HCT116 (cell line): ENCODE data around the gene AXDND1. TPM values are rescaled to one million over a fixed set of nuclear protein-coding genes. Genes with fewer than 3 reads are reported as not detected.
"Not testable (repeated sequence)": the region's sequence is repeated elsewhere in the genome, so short reads cannot be mapped to it uniquely, and the experiment has no call there.

Experiments
- ATAC-seq: fragments of 200-7000 bp; cut with Tn5 transposase; 2 replicates; pipeline ENCODE4 v1.9.1; 2020; ENCODE audit warnings: mild to moderate bottlenecking, moderate library complexity
- BruUV-seq: library from RNA; stranded (reverse); fragments of 400-500 nt; replicated peaks from 2 replicates; lab custom pipeline; 2021; lab: Mats Ljungman, UMichigan
- CTCF ChIA-PET: fragments of 300-600 bp; sonication (Branson Sonifier 250); formaldehyde crosslinking; loops from one replicate; lab custom pipeline; 2021; ENCODE audit warnings: antibody characterized with exemption; lab: Charles Lee
- POLR2A ChIA-PET: fragments of 300-600, 350-600 bp; sonication (Branson Sonifier 250); formaldehyde crosslinking; loops from one replicate; lab custom pipeline; 2021; ENCODE audit warnings: antibody characterized with exemption; lab: Charles Lee
- RAD21 ChIA-PET, 2 experiments: fragments of 300-600 bp; sonication (Branson Sonifier 250); formaldehyde crosslinking; loops; one replicate each; lab custom pipeline; 2023; ENCODE audit warnings: low total read pairs in 2 of 2; ENCODE audit not compliant: uncharacterized antibody in 2 of 2, unreplicated experiment in 2 of 2, low non-redundant PET in 1 of 2; lab: Charles Lee
- DNase-seq: peaks from one replicate; pipeline ENCODE4 v3.0.0-alpha.2; 2010; ENCODE audit warnings: low read depth, low spot score
- H2AFZ ChIP-seq: fragments of 200-600 bp; shearing (Covaris generic), sonication (generic); 2 replicates; pipeline ENCODE4 v1.6.1; 2017; ENCODE audit warnings: low read depth, mixed run types, mixed read lengths, antibody characterized with exemption, low read length; ENCODE audit not compliant: poor library complexity, severe bottlenecking
- H3K27ac ChIP-seq: 2 replicates; pipeline ENCODE4 v1.5.1; 2012; ENCODE audit warnings: low read depth, low read length
- H3K27me3 ChIP-seq: fragments of 200-600 bp; sonication (generic); 2 replicates; pipeline ENCODE4 v1.6.1; 2016; ENCODE audit warnings: mixed run types, low read length, mixed read lengths; ENCODE audit not compliant: insufficient read depth
- H3K36me3 ChIP-seq, 2 experiments: fragments of 200-500 bp in 1 of 2; fragments of 200-600 bp in 1 of 2; sonication (Bioruptor generic) in 1 of 2; sonication (generic) in 1 of 2; 2 replicates each; pipeline versions ENCODE4 v1.5.1 to v1.6.1; 2014 to 2016; ENCODE audit warnings: low read length in 2 of 2, inconsistent platforms in 1 of 2, mixed read lengths in 1 of 2, mixed run types in 1 of 2; ENCODE audit not compliant: insufficient read depth in 2 of 2, control insufficient read depth in 1 of 2
- H3K4me1 ChIP-seq, 2 experiments: fragments of 200-600 bp in 1 of 2; sonication (generic) in 1 of 2; 2 replicates each; pipeline versions ENCODE4 v1.5.1 to v1.6.1; 2012 to 2017; ENCODE audit warnings: low read length in 2 of 2, inconsistent platforms in 1 of 2, mild to moderate bottlenecking in 1 of 2, mixed read lengths in 1 of 2, mixed run types in 1 of 2, moderate library complexity in 1 of 2; ENCODE audit not compliant: insufficient read depth in 2 of 2, control insufficient read depth in 1 of 2
- H3K4me2 ChIP-seq: fragments of 200-600 bp; sonication (generic); 2 replicates; pipeline ENCODE4 v1.6.1; 2017; ENCODE audit warnings: mixed run types, low read length, mixed read lengths
- H3K4me3 ChIP-seq, 2 experiments: fragments of 200-600 bp in 1 of 2; sonication (generic) in 1 of 2; replicated peaks in 1 of 2; 2 replicates each; pipeline ENCODE4 v1.5.1; 2011 to 2016; ENCODE audit warnings: low read length in 2 of 2, control low read depth in 1 of 2, low read depth in 1 of 2, mild to moderate bottlenecking in 1 of 2, mixed read lengths in 1 of 2, mixed run types in 1 of 2
- H3K79me2 ChIP-seq: fragments of 200-600 bp; sonication (generic); 2 replicates; pipeline ENCODE4 v1.6.1; 2017; ENCODE audit warnings: mild to moderate bottlenecking, mixed run types, low read length, moderate library complexity, mixed read lengths; ENCODE audit not compliant: insufficient read depth
- H3K9ac ChIP-seq: fragments of 200-600 bp; sonication (generic); 2 replicates; pipeline ENCODE4 v1.6.1; 2016; ENCODE audit warnings: low read length, mixed read lengths
- H3K9me2 ChIP-seq: fragments of 200-600 bp; sonication (generic), shearing (Covaris generic); 2 replicates; pipeline ENCODE4 v1.6.1; 2017; ENCODE audit warnings: mixed run types, mild to moderate bottlenecking, moderate library complexity; ENCODE audit not compliant: insufficient read depth
- H3K9me3 ChIP-seq, 2 experiments: fragments of 200-500 bp in 1 of 2; fragments of 200-600 bp in 1 of 2; sonication (Bioruptor generic) in 1 of 2; sonication (generic) in 1 of 2; 2 replicates each; pipeline ENCODE4 v1.6.1; 2014 to 2017; ENCODE audit warnings: low read length in 2 of 2, mixed read lengths in 2 of 2, inconsistent platforms in 1 of 2, low read depth in 1 of 2, mild to moderate bottlenecking in 1 of 2, mixed run types in 1 of 2, moderate library complexity in 1 of 2; ENCODE audit not compliant: control insufficient read depth in 1 of 2, insufficient read depth in 1 of 2
- H4K20me1 ChIP-seq: fragments of 200-600 bp; sonication (generic), shearing (Covaris generic); 2 replicates; pipeline ENCODE4 v1.6.1; 2017; ENCODE audit warnings: mixed run types, mild to moderate bottlenecking, moderate library complexity; ENCODE audit not compliant: insufficient read depth
- EZH2phosphoT487 ChIP-seq: fragments of 200-600 bp; IDR thresholded peaks from 2 replicates; pipeline ENCODE4 v1.6.1; 2018; ENCODE audit warnings: antibody characterized with exemption, borderline replicate concordance
- JUND ChIP-seq: IDR thresholded peaks from 2 replicates; pipeline ENCODE4 v1.6.1; 2012
- SRF ChIP-seq: IDR thresholded peaks from 2 replicates; pipeline ENCODE4 v1.6.1; 2012; ENCODE audit warnings: low read depth
- TCF7L2 ChIP-seq: IDR thresholded peaks from 2 replicates; pipeline ENCODE4 v1.7.0; 2011; ENCODE audit warnings: borderline replicate concordance, inconsistent platforms; ENCODE audit not compliant: insufficient read depth, insufficient read length; ENCODE audit errors: extremely low read depth
- YY1 ChIP-seq: IDR thresholded peaks from 2 replicates; pipeline ENCODE4 v1.6.1; 2011; ENCODE audit warnings: low read length, low read depth, moderate library complexity, mild to moderate bottlenecking; ENCODE audit not compliant: insufficient replicate concordance; ENCODE audit errors: extremely low read depth
- intact Hi-C: fragments of 100-400 bp; cut with micrococcal nuclease; formaldehyde crosslinking; loops from 2 replicates; pipeline ENCODE4 v1.10.0; 2022
- total RNA-seq: library from RNA; stranded (reverse); gene quantifications from one replicate; pipeline ENCODE4 v1.2.1, GENCODE V29; 2021; ENCODE audit not compliant: unreplicated experiment
- TF ChIP-seq, protein P1 (sequence below): IDR thresholded peaks from 2 replicates; pipeline ENCODE4 v1.6.1; 2012; ENCODE audit warnings: low read depth

AXDND1 gene
- total RNA-seq, 1 experiment from 2014 or later = 2.3 TPM

DNA sequence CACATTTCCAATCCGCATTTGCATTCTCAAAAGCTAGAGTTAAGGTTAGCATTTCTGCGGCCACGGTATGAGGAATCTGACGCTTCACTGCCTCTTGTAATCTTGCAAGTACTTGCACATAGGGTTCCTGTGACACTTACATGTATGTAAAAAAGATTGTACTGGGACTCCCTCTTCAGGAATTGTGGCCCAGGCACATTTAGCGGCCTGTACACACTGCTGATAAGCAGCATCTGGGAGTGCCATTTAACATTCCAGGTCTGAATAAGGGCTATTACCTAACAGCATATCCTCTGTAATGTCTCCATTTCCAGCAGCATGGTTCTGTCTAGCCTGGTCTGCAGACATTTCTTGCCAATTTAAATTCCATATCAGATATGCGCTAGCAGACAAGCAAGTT is 75.7 kb downstream of the AXDND1 start:
- Histone ChIP-seq H3K4me3 (no peak overlapping the region), H2AFZ (no peak overlapping the region), H3K4me1 (no peaks in the 10 kb centered on the region), H3K9me3 (no peaks in the 10 kb centered on the region), H4K20me1 (no peaks in the 10 kb centered on the region), H3K27me3 (no peaks in the 10 kb centered on the region), H3K79me2 (no peaks in the 10 kb centered on the region), H3K36me3 (no peaks in the 10 kb centered on the region), H3K9ac (no peak overlapping the region), H3K4me2 (no peak overlapping the region), H3K27ac (no peak overlapping the region), H3K9me2 (no peaks in the 10 kb centered on the region)
- BruUV-seq = no TSS peak
- DNase-seq (no peak), ATAC-seq (no peak)
- intact Hi-C loops = loop anchor here (10.0 kb wide), 1 partner anchor 367 kb away; no protein-coding TSS in a partner anchor
- ChIA-PET RAD21 (no interaction called here), CTCF (no interaction called here), POLR2A (no interaction called here)
- TF ChIP-seq YY1 (no peak), SRF (no peak), JUND (no peak)

DNA sequence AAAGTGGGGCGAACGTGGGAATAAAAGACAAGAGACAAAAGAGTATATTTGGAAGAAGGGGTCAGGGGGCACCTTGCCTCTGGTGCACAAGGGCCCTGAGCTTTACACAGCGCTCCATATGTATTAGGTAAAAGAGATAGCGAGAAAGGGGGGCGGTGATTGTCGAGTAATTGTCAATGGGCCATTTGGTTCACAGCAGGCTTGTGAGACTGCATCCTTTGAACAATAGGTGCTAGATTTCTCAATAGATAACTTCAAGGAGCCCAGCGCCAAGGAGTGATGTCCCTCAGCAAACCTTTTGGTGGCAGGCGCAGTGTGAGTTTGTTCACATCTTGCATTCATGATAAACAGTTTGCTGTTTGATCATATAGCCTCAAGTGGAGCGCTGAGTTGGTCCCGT is 77.1 kb downstream of the AXDND1 start:
- RAD21 ChIA-PET, H3K4me3 ChIP-seq, H3K4me2 ChIP-seq, CTCF ChIA-PET, H3K79me2 ChIP-seq, DNase-seq, H3K36me3 ChIP-seq, H3K27me3 ChIP-seq, H4K20me1 ChIP-seq, H3K4me1 ChIP-seq, BruUV-seq, H3K27ac ChIP-seq, H3K9me3 ChIP-seq, H3K9ac ChIP-seq, H3K9me2 ChIP-seq, POLR2A ChIA-PET, H2AFZ ChIP-seq, ATAC-seq: not testable (repeated sequence)
- intact Hi-C loops = loop anchor here (10.0 kb wide), 1 partner anchor 368 kb away; no protein-coding TSS in a partner anchor

DNA sequence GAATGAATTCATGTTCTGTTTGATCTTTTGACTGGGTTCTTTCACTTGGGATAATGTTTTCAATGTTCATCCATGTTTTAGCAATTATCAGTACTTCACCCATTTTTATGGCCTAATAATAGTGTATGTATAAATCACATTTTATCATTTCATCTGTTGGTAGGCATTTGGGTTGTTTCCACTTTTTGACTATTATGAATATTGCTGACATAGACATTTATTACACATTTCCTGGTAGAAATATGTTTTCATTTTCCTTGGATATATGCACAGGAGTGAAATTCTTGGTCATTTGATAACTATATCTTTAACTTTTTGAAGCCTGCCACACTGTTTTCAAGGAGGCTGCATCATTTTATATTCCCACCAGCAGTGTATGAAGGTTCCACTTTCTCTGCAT is 79.8 kb downstream of the AXDND1 start:
- no peak for DNase-seq
- Histone ChIP-seq H3K27ac (no peak overlapping the region), H3K9ac (no peak overlapping the region), H2AFZ (no peak overlapping the region), H3K4me1 (no peaks in the 10 kb centered on the region), H3K79me2 (no peaks in the 10 kb centered on the region), H3K36me3 (no peaks in the 10 kb centered on the region), H3K4me3 (no peak overlapping the region), H3K27me3 (no peaks in the 10 kb centered on the region), H3K9me2 (no peaks in the 10 kb centered on the region), H3K9me3 (no peaks in the 10 kb centered on the region), H4K20me1 (no peaks in the 10 kb centered on the region), H3K4me2 (no peak overlapping the region)
- ATAC-seq = no peak
- ChIA-PET CTCF (no interaction called here), POLR2A (no interaction called here), RAD21 (no interaction called here)
- BruUV-seq = no TSS peak
- intact Hi-C loops = loop anchor here (10.0 kb wide), 1 partner anchor 371 kb away; no protein-coding TSS in a partner anchor
- TF ChIP-seq TCF7L2 = no peak
- no peak for TF ChIP-seq EZH2phosphoT487
- TF ChIP-seq, protein P1, sequence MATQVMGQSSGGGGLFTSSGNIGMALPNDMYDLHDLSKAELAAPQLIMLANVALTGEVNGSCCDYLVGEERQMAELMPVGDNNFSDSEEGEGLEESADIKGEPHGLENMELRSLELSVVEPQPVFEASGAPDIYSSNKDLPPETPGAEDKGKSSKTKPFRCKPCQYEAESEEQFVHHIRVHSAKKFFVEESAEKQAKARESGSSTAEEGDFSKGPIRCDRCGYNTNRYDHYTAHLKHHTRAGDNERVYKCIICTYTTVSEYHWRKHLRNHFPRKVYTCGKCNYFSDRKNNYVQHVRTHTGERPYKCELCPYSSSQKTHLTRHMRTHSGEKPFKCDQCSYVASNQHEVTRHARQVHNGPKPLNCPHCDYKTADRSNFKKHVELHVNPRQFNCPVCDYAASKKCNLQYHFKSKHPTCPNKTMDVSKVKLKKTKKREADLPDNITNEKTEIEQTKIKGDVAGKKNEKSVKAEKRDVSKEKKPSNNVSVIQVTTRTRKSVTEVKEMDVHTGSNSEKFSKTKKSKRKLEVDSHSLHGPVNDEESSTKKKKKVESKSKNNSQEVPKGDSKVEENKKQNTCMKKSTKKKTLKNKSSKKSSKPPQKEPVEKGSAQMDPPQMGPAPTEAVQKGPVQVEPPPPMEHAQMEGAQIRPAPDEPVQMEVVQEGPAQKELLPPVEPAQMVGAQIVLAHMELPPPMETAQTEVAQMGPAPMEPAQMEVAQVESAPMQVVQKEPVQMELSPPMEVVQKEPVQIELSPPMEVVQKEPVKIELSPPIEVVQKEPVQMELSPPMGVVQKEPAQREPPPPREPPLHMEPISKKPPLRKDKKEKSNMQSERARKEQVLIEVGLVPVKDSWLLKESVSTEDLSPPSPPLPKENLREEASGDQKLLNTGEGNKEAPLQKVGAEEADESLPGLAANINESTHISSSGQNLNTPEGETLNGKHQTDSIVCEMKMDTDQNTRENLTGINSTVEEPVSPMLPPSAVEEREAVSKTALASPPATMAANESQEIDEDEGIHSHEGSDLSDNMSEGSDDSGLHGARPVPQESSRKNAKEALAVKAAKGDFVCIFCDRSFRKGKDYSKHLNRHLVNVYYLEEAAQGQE = no peak
